Adipose tissue (tissue), 3 donors: ENCODE measurements around the gene URGCP. TPM values are rescaled to one million over a fixed set of nuclear protein-coding genes. Genes with fewer than 3 reads are reported as not detected.
"Not testable (repeated sequence)": the region's sequence is repeated elsewhere in the genome, so short reads cannot be mapped to it uniquely, and the experiment has no call there.

Experiments used
- H3K27ac ChIP-seq: one replicate; pipeline ENCODE4 v1.5.1; 2013; ENCODE audit warnings: low read depth, low read length
- WGBS, 3 donors: extraction: QIAGEN DNeasy Blood & Tissue Kit; methylation state at CpG; one replicate each; pipeline ENCODE4 v1.1.7; 2013; 5-methylcytosine and 5-hydroxymethylcytosine counted together
- polyA plus RNA-seq, 3 donors: library from polyadenylated mRNA; stranded (reverse); fragments of 200-250 nt; gene quantifications; one replicate each; pipeline ENCODE4 v1.2.3, GENCODE V29; 2013
- donor health status: healthy with polysubstance abuse.
- donor health status: Bipolar disorder and iron deficiency.
- donor health status: healthy.

Gene URGCP
- polyA plus RNA-seq, 3 donors, result 10.0 to 21.6 (median 20.1) TPM

- WGBS, 3 donors, result 90 to 93% (median 92%) methylated on average over 2 of the region's 2 CpGs
Measured at GRCh38 chr7:43851805-43852204, 54.6 kb downstream of the URGCP start.

GRCh38 chr7:43850348-43851116, 55.9 kb downstream of the URGCP start:
- WGBS, 3 donors, result 82 to 92% (median 84%) methylated on average over 5 of the region's 5 CpGs
- H3K27ac ChIP-seq, result no peak overlapping the region

More at GRCh38 chr7:43851805-43852204, 54.6 kb downstream of the URGCP start:
- H3K27ac ChIP-seq, result no peak overlapping the region

- H3K27ac ChIP-seq, result no peak overlapping the region
- 63 to 69% (median 65%) methylated on average over 2 of the region's 2 CpGs for WGBS, 3 donors
Measured at GRCh38 chr7:43849047-43849446, 57.3 kb downstream of the URGCP start.

GRCh38 chr7:43847496-43847895, 58.9 kb downstream of the URGCP start:
- no peak overlapping the region for H3K27ac ChIP-seq
- 51 to 61% (median 57%) methylated on average over 4 of the region's 4 CpGs for WGBS, 3 donors

GRCh38 chr7:43844662-43845061, 61.7 kb downstream of the URGCP start:
- no peak overlapping the region for H3K27ac ChIP-seq
- WGBS, 3 donors, result 80 to 91% (median 85%) methylated on average over 2 of the region's 2 CpGs

- WGBS, 3 donors, result 87 to 98% (median 98%) methylated on average over 2 of the region's 2 CpGs
- no peak overlapping the region for H3K27ac ChIP-seq
Measured at GRCh38 chr7:43844257-43844656, 62.1 kb downstream of the URGCP start.

GRCh38 chr7:43843296-43843695, 63.1 kb downstream of the URGCP start:
- H3K27ac ChIP-seq, result no peak overlapping the region
- WGBS, 3 donors, result 92 to 96% (median 93%) methylated on average over 4 of the region's 4 CpGs

GRCh38 chr7:43838201-43838658, 68.2 kb downstream of the URGCP start:
- no peak overlapping the region for H3K27ac ChIP-seq
- WGBS, 3 donors, result 71 to 84% (median 82%) methylated on average over 9 of the region's 9 CpGs

- WGBS, 3 donors, result 63 to 75% (median 65%) methylated on average over 8 of the region's 8 CpGs
- no peak overlapping the region for H3K27ac ChIP-seq
Measured at GRCh38 chr7:43834463-43835251, 71.7 kb downstream of the URGCP start.

GRCh38 chr7:43830917-43831316, 75.5 kb downstream of the URGCP start:
- not testable (repeated sequence) for H3K27ac ChIP-seq

Other genes starting within 250 kb of the URGCP start
- 10 to 100 TPM; 34.9 to 38.2 (median 35.3) TPM for gene COA1, start 177.1 kb downstream of the URGCP start, polyA plus RNA-seq
- gene BLVRA, start 147.9 kb downstream of the URGCP start, polyA plus RNA-seq, result 10 to 100 TPM; 24.3 to 92.0 (median 74.7) TPM
- 100 to 1,000 TPM; 119 to 158 (median 129) TPM for gene MRPS24, start 37.1 kb downstream of the URGCP start, polyA plus RNA-seq
- gene UBE2D4, start 19.8 kb upstream of the URGCP start, polyA plus RNA-seq, result 10 to 100 TPM; 10.3 to 21.4 (median 14.8) TPM
- gene SPDYE1, start 91.3 kb upstream of the URGCP start, polyA plus RNA-seq, result under 1 TPM in 1 of 3 donors, not detected in 2; 0.03 TPM
- gene DBNL, start 138.1 kb upstream of the URGCP start, polyA plus RNA-seq, result 100 to 1,000 TPM in 2 of 3 donors, 10 to 100 TPM in 1; 39.4 to 111 (median 101) TPM
- gene PGAM2, start 159.0 kb upstream of the URGCP start, polyA plus RNA-seq, result 1 to 10 TPM; 1.3 to 5.4 (median 2.1) TPM
- 10 to 100 TPM in 2 of 3 donors, 1 to 10 TPM in 1; 8.8 to 13.9 (median 11.3) TPM for gene POLM, start 175.9 kb upstream of the URGCP start, polyA plus RNA-seq
- gene AEBP1, start 197.7 kb upstream of the URGCP start, polyA plus RNA-seq, result 10 to 100 TPM; 10.2 to 71.6 (median 65.6) TPM
- 100 to 1,000 TPM in 1 of 3 donors, 10 to 100 TPM in 2; 51.4 to 116 (median 96.0) TPM for gene POLD2, start 217.0 kb upstream of the URGCP start, polyA plus RNA-seq
- 10 to 100 TPM in 1 of 3 donors, under 1 TPM in 2; 0.15 to 57.8 (median 0.18) TPM for gene MYL7, start 234.7 kb upstream of the URGCP start, polyA plus RNA-seq